ENCODE results near the gene DERA.

DNA sequence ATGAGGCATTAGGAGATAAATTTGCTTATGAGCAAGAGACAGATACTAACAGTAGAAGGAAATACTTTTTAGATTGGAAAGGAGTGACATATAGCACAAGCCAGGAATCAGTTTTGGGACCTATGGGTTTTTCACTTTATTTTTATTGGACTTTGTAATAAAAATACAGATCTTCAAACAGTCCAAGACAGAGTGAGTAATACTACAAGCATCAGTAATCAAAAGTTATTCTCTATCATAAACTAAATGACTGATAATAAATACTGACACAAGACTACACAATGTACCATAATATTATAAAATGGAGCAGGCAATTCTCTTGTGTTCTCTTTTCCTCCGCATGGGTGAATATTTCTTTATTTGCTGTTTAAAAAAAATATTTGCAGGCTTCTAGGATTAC is 85.8 kb downstream of the DERA start:
- TF ChIP-seq CTCF (IDR thresholded peaks at IDR 0.05): no peak
- TF ChIP-seq POLR2A (IDR thresholded peaks at IDR 0.05): no peak
